Caco-2 (cell line): ENCODE measurements around the gene NEK3. TPM values are rescaled to one million over a fixed set of nuclear protein-coding genes. Genes with fewer than 3 reads are reported as not detected.
"Not testable (repeated sequence)": the region's sequence is repeated elsewhere in the genome, so short reads cannot be mapped to it uniquely, and the experiment has no call there.

ENCODE experiments used
- BruUV-seq: library from RNA; stranded (reverse); fragments of 400-500 nt; replicated peaks from 2 replicates; lab custom pipeline; 2021; lab: Mats Ljungman, UMichigan
- CTCF ChIA-PET: fragments of 300-600 bp; sonication (Branson Sonifier 250); formaldehyde crosslinking; loops from one replicate; lab custom pipeline; 2022; ENCODE audit warnings: antibody characterized with exemption; lab: Charles Lee
- POLR2A ChIA-PET: fragments of 300-600 bp; sonication (Branson Sonifier 250); formaldehyde crosslinking; loops from one replicate; lab custom pipeline; 2022; ENCODE audit warnings: antibody characterized with exemption; lab: Charles Lee
- DNase-seq, 2 experiments: peaks; one replicate each; pipeline versions ENCODE4 v3.0.0 to v3.0.0-alpha.2; 2020 to 2022
- H3K27me3 ChIP-seq: replicated peaks from 2 replicates; pipeline ENCODE4 v1.6.0; 2011; ENCODE audit warnings: low read length; ENCODE audit not compliant: control insufficient read depth, insufficient read depth
- H3K36me3 ChIP-seq: 2 replicates; pipeline ENCODE4 v1.5.1; 2011; ENCODE audit warnings: low read length; ENCODE audit not compliant: control insufficient read depth, insufficient read depth
- H3K4me1 ChIP-seq: fragments of 250-450 bp; sonication (Bioruptor Pico); 2 replicates; pipeline ENCODE4 v1.5.1; 2020; ENCODE audit warnings: mild to moderate bottlenecking
- H3K4me3 ChIP-seq: 2 replicates; pipeline ENCODE4 v1.5.1; 2011; ENCODE audit warnings: low read depth, mild to moderate bottlenecking, control low read depth, low read length
- H3K9me3 ChIP-seq: fragments of 250-450 bp; sonication (Bioruptor Pico); 2 replicates; pipeline ENCODE4 v1.5.1; 2020; ENCODE audit warnings: mild to moderate bottlenecking, moderate library complexity
- H3K27ac Mint-ChIP-seq: one replicate; pipeline ENCODE4 v1.8.0; 2022; ENCODE audit warnings: mixed read lengths; ENCODE audit not compliant: unreplicated experiment
- H3K27me3 Mint-ChIP-seq: one replicate; pipeline ENCODE4 v1.8.0; 2022; ENCODE audit warnings: mixed read lengths; ENCODE audit not compliant: insufficient read depth, unreplicated experiment
- H3K36me3 Mint-ChIP-seq: one replicate; pipeline ENCODE4 v1.8.0; 2022; ENCODE audit warnings: mild to moderate bottlenecking, mixed read lengths; ENCODE audit not compliant: insufficient read depth, unreplicated experiment
- H3K4me1 Mint-ChIP-seq: one replicate; pipeline ENCODE4 v1.8.0; 2022; ENCODE audit warnings: low read depth, mixed read lengths; ENCODE audit not compliant: unreplicated experiment
- H3K4me3 Mint-ChIP-seq: one replicate; pipeline ENCODE4 v1.8.0; 2022; ENCODE audit warnings: mild to moderate bottlenecking, moderate library complexity, mixed read lengths; ENCODE audit not compliant: unreplicated experiment
- H3K9me3 Mint-ChIP-seq: one replicate; pipeline ENCODE4 v1.8.0; 2022; ENCODE audit warnings: mixed read lengths; ENCODE audit not compliant: unreplicated experiment
- intact Hi-C: fragments of 100-400 bp; cut with micrococcal nuclease; formaldehyde crosslinking; loops from one replicate; pipeline ENCODE4 v1.10.0; 2022; ENCODE audit not compliant: unreplicated experiment
- total RNA-seq: library from RNA; stranded (reverse); gene quantifications from 2 replicates; pipeline ENCODE4 v1.2.3, GENCODE V29; 2022
- TF ChIP-seq, protein P1 (sequence below), 2 experiments: fragments of 200-600 bp in 1 of 2; IDR thresholded peaks; 1 replicate in 1 of 2; 2 replicates in 1 of 2; pipeline versions ENCODE4 v1.5.1 to v1.8.0; 2011 to 2022; ENCODE audit warnings: antibody characterized with exemption in 1 of 2, control low read depth in 1 of 2, inconsistent platforms in 1 of 2, low read depth in 1 of 2, low read length in 1 of 2, mild to moderate bottlenecking in 1 of 2, moderate library complexity in 1 of 2; ENCODE audit not compliant: insufficient read depth in 1 of 2, severe bottlenecking in 1 of 2, unreplicated experiment in 1 of 2

Gene NEK3
- total RNA-seq, 1 experiment from 2014 or later: 33.5 TPM

DNA sequence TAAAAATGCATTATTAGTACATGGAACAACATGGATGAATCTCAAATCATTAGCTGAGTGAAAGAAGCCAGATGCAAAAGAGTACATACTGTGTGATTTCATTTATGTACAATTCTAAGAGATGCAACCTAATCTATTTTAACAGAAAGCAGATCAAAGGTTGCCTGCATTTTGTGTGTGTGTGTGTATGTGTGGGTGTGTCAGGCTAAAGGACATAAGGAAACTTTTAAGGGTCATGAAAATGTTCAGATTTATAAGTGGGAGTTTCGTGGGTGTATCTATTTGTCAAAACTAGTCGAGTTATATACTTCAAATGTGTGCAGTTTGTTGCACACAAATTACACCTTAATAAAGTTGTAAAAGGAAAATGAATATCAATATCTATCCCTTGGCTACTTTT, 17.9 kb upstream of the NEK3 start:
- no TSS peak for BruUV-seq
- intact Hi-C loops: no loop called here
- no peak overlapping the region for H3K4me3 Mint-ChIP-seq
- Histone ChIP-seq H3K9me3 (no peaks in the 10 kb centered on the region), H3K4me3 (no peak overlapping the region), H3K27me3 (no peaks in the 10 kb centered on the region), H3K4me1 (peaks cover 18% of the 10 kb centered on the region), H3K36me3 (peaks cover 3% of the 10 kb centered on the region; the same call in 1 of the 2 replicates)
- DNase-seq: no peak
- ChIA-PET POLR2A (no interaction called here), CTCF (no interaction called here)
- H3K9me3 Mint-ChIP-seq: no peaks in the 10 kb centered on the region
- no peak overlapping the region for H3K27ac Mint-ChIP-seq
- peaks cover 17% of the 10 kb centered on the region for H3K4me1 Mint-ChIP-seq
- H3K36me3 Mint-ChIP-seq: peaks cover 27% of the 10 kb centered on the region
- TF ChIP-seq, protein P1, sequence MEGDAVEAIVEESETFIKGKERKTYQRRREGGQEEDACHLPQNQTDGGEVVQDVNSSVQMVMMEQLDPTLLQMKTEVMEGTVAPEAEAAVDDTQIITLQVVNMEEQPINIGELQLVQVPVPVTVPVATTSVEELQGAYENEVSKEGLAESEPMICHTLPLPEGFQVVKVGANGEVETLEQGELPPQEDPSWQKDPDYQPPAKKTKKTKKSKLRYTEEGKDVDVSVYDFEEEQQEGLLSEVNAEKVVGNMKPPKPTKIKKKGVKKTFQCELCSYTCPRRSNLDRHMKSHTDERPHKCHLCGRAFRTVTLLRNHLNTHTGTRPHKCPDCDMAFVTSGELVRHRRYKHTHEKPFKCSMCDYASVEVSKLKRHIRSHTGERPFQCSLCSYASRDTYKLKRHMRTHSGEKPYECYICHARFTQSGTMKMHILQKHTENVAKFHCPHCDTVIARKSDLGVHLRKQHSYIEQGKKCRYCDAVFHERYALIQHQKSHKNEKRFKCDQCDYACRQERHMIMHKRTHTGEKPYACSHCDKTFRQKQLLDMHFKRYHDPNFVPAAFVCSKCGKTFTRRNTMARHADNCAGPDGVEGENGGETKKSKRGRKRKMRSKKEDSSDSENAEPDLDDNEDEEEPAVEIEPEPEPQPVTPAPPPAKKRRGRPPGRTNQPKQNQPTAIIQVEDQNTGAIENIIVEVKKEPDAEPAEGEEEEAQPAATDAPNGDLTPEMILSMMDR (IDR thresholded peaks at IDR 0.05; ENCODE audit: insufficient read depth in 1 of 2, low read depth in 1 of 2, low read length in 1 of 2, severe bottlenecking in 1 of 2, unreplicated experiment in 1 of 2): no peak
- no peaks in the 10 kb centered on the region for H3K27me3 Mint-ChIP-seq

DNA sequence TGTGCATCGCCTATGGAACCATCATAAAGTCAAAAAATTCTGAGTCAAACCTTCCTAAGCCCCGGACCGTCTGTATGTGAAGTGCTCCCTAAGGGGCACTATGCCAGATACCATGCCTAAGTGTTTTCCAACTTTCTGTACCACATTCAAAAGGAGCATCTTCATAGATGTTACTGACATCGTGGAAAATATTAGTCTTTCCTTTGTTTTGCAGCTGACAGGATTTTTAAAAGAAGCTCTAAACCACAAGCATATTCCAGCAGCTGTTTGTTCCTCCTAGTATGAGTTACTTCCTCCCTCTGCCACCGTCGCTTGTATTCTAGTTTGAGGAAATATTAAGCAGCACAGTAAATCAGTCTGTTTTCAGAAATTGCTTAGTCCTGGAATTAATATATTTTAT, 14.6 kb upstream of the NEK3 start:
- H3K27me3 ChIP-seq, H3K4me3 ChIP-seq, H3K36me3 ChIP-seq, CTCF ChIA-PET, H3K9me3 ChIP-seq, DNase-seq, intact Hi-C loops, H3K9me3 Mint-ChIP-seq, H3K27me3 Mint-ChIP-seq, H3K27ac Mint-ChIP-seq, BruUV-seq, H3K4me3 Mint-ChIP-seq: not testable (repeated sequence)
- POLR2A ChIA-PET: interaction anchor here (0.6 kb wide), 1 partner anchor 721 kb away, joined by 3 read pairs; no protein-coding TSS in a partner anchor
- peaks cover 18% of the 10 kb centered on the region for H3K4me1 ChIP-seq
- Mint-ChIP-seq H3K4me1 (peaks cover 17% of the 10 kb centered on the region), H3K36me3 (peaks cover 26% of the 10 kb centered on the region)

DNA sequence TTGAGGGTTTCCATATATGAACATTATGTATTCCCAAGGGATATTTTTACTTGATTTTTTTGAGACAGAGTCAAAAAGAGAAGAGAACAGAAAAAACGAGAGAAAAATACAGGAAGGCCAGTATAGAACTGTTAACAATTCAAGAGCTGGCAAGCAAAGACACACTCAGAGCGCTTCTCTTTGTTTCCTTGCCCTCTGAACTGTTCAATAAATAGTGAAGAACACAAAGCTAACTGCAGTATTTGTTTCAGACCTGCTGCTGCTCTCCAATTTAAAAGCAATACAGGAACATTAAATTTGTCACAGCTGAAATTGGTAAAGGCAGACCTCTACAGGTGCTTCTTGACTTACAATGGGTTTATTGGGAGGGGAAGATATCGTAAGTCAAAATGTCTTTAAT, 14.0 kb upstream of the NEK3 start:
- Histone ChIP-seq H3K27me3 (no peaks in the 10 kb centered on the region), H3K9me3 (no peaks in the 10 kb centered on the region), H3K36me3 (0 out of 2 replicates have a peak, but pooled peaks cover 1% of the 10 kb centered on the region), H3K4me3 (no peak overlapping the region), H3K4me1 (peaks cover 18% of the 10 kb centered on the region)
- H3K27ac Mint-ChIP-seq: no peak overlapping the region
- peaks cover 32% of the 10 kb centered on the region for H3K36me3 Mint-ChIP-seq
- H3K9me3 Mint-ChIP-seq: no peaks in the 10 kb centered on the region
- BruUV-seq: no TSS peak
- ChIA-PET CTCF (no interaction called here), POLR2A (no interaction called here)
- intact Hi-C loops: no loop called here
- H3K27me3 Mint-ChIP-seq: no peaks in the 10 kb centered on the region
- H3K4me1 Mint-ChIP-seq: peaks cover 17% of the 10 kb centered on the region
- TF ChIP-seq, protein P1 (IDR thresholded peaks at IDR 0.05; ENCODE audit: insufficient read depth in 1 of 2, low read depth in 1 of 2, low read length in 1 of 2, severe bottlenecking in 1 of 2, unreplicated experiment in 1 of 2): no peak
- no peak overlapping the region for H3K4me3 Mint-ChIP-seq
- DNase-seq: no peak

DNA sequence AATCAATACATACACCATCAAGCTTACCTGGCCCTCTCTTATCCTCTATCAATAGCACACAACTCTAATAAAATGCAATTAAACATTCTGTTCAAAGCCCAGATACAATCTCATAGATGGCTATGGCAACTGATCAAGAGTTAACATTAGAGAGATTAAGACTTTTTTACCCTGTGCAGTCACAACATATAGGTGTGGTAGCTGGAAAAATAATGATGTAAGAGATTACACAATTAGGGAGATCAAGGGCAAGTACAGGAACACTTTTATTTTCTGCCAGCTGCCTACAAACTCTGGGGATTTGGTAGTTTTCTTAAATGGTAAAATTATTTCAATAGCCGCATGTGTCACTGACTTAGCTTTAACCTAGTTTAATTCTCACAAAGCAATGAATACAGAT, 12.3 kb upstream of the NEK3 start:
- POLR2A ChIA-PET, H3K27me3 Mint-ChIP-seq, DNase-seq, intact Hi-C loops, H3K4me1 Mint-ChIP-seq, H3K27me3 ChIP-seq, H3K4me3 ChIP-seq, H3K27ac Mint-ChIP-seq, H3K9me3 Mint-ChIP-seq, H3K36me3 ChIP-seq, H3K9me3 ChIP-seq, BruUV-seq, CTCF ChIA-PET, H3K4me3 Mint-ChIP-seq: not testable (repeated sequence)
- H3K36me3 Mint-ChIP-seq: peaks cover 25% of the 10 kb centered on the region
- H3K4me1 ChIP-seq: peaks cover 18% of the 10 kb centered on the region

DNA sequence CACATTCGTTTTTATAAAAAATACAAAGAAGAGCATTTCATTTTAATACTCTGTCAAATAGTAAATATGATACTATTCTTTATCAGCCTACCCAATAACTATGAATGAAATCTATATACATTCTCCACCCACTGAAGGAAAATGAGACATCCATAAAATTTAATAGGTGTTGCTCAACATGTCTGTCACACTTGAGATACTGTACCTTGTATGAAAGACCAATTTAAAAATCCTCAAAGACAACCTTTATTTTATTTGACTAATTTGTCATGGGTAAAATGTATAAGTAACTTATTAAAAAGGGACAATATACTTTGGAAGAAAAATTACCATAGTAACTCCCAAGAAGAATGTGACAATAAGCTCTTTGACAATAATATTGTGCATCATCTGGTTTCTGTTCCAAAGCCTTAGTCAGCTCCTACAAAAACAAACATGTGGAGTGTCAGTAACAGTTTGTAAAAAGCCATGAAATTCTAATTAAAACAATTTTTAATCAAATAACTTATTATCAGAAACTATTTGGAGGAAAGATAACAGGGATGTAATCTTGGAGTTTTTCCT, 11.5 kb upstream of the NEK3 start:
- H3K36me3 Mint-ChIP-seq: peaks cover 30% of the 10 kb centered on the region
- H3K4me3 Mint-ChIP-seq, intact Hi-C loops, H3K9me3 ChIP-seq, POLR2A ChIA-PET, H3K27me3 ChIP-seq, H3K27me3 Mint-ChIP-seq, BruUV-seq, H3K27ac Mint-ChIP-seq, H3K36me3 ChIP-seq, CTCF ChIA-PET, H3K4me1 Mint-ChIP-seq, H3K4me3 ChIP-seq, H3K9me3 Mint-ChIP-seq, DNase-seq: not testable (repeated sequence)
- H3K4me1 ChIP-seq: peaks cover 18% of the 10 kb centered on the region
